ENCODE results near the gene CXorf66.
A peak's percentile ranks its signal among the peaks of the same experiment; 100 is the strongest.
"Not testable (repeated sequence)": the region's sequence is repeated elsewhere in the genome, so short reads cannot be mapped to it uniquely, and the experiment has no call there.

The CXorf66 gene

DNA sequence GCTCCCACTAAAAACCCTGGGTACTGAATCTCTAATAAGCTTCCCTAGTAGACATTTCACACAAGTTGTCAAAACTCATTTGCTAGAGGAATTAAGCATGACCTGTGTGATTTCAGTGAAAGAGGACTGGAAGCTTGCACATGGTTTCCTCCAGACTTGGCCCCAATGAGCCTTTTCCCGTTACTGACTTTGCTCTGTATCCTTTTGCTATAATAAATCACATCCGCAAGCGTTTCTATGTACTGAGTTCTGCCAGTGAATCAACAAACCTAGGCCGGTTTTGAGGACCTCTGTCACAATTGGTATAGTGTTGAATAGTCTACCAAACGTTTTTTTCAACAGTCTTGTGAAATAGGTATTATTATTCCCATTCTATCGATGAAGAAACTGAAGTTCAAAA, 40.6 kb downstream of the CXorf66 start:
- no peak for DNase-seq

DNA sequence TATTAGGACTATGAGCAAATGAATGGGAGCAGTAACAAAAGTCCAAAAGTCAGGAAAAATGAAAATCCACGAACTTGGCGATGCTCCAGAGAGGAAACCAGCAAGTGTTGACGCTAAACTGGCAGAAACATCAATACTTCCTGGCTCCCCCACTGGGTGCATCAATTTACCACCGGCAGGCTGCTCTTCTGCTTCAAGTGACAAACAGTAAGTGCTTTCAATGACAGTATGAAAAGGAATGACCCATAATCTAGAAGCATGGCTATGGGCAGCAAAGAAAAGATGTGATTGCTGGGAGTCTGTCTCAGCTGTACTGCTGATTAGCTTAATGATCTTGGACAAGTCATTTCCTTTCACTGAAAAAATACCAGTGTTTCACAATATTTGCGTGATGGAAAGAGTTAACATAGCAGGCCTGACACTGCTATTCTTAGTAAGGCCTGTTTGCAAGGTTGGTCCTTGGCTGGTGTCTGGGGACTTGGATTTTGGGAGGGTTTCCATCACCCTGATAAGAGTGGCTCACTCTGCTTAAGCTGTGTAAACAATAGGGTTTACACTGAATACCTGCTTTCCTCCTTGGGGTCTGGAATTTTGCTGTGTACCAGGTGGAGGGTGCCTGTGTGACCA, 41.1 kb downstream of the CXorf66 start:
- peak; percentile 31 for DNase-seq

DNA sequence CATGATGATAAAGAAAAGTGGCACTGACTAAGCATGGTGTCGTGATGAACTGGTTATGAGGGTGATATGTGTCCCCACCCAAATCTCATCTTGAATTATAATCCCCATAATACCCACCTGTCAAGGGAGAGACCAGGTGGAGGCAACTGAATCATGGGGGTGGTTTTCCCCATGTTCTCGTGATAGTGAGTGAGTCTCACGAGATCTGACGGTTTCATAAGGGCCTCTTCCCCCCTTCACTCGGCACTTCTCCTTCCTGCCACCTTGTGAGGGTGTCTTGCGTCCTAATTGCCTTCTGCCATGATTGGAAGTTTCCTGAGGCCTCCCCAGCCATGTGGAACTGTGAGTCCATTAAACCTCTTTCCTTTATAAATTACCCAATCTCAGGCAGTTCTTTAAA, 44.2 kb downstream of the CXorf66 start:
- not testable (repeated sequence) for DNase-seq

DNA sequence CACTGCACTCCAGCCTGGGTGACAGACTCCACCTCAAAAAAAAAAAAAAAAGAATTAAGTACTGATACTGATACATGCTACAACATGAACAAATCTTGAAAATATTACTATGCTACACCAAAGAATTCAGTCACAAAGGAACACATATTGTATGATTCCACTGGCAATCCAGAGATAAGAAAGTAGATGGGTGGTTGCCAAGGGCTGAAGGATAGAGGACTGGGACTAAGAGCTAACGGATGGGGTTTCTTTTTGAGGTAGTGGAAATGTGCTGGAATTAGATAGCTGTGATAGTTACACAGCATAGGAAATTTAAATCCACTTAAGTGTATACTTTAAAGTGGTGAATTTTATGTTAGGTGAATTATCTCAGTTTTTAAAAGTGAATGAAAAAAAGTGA, 45.0 kb downstream of the CXorf66 start:
- no peak for DNase-seq

DNA sequence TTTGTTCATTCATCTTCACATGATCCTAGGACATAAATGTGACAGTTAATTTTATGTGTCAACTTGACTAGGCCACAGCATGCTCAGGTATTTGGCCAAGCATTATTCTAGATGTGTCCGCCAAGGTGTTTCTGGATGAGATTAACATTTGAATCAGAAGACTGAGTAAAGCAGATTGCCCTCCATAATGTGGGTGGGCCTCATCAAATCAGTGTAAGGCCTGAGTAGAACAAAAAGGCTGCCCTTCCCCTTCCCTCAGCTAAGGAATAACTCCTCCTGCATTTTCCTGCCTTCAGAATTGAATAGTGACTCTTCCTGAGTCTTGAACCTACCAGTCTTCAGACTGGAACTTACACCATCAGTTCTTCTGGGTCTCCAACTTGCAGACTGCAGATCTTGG, 50.9 kb downstream of the CXorf66 start:
- DNase-seq: no peak

DNA sequence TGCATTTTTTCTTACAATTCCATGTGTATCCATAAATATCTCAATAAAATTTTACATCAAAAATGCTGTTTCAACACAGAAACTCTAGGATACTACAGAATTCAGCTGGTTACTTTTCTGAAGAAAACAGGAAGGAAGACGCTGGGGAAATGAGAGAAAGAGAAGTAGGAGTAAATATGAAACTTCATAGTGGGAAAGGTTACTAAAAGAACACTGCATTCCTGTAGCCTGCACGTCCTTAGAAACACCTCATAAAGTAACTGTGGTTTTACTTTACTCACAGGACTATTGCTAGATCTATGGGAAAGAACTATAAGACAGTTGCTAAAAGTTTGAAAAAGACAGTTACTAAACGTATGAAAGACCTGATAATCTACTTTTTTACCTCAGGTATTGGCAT, 55.6 kb downstream of the CXorf66 start:
- no peak for DNase-seq

DNA sequence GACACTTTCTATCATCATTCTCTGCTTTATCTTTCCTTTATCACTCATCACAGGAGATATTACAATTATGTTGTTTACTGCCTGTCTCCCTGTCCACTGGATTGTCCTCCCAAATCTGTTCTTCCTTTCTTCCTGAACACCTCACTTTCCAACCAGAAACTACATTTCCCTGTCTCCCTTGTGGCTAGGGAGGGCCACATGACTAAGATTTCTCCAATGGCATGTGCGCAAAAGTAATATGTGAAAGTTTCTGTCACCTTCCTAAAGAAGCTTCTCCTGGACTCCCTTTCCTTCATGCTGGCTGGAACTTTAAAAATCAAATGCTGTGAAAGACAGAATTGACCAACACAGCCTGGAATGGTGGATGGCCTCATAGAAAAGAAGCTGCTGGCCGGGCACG, 58.2 kb downstream of the CXorf66 start:
- no peak for DNase-seq

DNA sequence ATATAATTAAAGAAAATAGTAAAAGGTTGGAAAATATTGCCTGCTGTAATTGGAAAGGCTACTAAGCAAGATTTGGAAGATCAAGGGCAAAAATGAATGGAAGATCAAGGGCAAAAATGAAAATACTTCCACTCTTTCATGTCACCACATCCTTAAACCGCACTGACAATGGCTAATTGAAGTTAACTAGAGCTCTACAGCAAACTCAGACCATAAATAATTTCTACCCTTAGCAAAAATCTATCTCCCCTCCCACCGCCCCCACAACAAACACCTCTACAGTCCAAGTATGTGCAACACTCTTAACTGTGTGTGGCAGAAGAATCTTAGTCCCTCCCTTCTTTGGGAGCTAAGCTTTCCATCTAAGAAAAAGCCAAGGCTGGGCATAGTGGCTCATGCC, 59.6 kb downstream of the CXorf66 start:
- no peak for DNase-seq
